ENCODE data around the gene USP25.
"Not testable (repeated sequence)": the region's sequence is repeated elsewhere in the genome, so short reads cannot be mapped to it uniquely, and the experiment has no call there.

Gene USP25

DNA sequence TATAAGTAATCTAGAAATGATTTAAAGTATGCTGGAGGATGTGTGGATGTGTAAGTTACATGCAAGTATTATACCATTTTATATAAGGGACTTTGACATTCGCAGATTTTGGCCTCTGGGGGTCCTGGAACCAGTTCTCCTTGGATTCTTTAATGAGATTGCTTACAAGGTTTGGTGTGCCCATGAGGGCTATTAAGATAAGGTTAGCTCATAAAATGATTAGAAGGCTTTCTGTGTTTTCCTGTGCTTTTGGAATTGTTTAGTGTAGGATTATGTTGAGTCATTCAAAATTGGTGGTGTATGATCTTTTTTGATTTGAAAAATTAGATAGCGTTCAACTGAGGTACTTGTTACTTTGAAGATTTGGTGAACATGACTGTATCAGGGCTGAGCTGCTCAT, 5.6 kb downstream of the USP25 start:
- CTCF ChIA-PET, result no interaction called here
- DNase-seq (ENCODE audit: extremely low spot score), result peak; percentile 59
- POLR2A ChIA-PET, result interaction anchor here (0.7 kb wide), 1 partner anchor 459 kb away, joined by 3 read pairs; no protein-coding TSS in a partner anchor
- no peak for TF ChIP-seq FOXK2 (IDR thresholded peaks at IDR 0.05)
- no peak for TF ChIP-seq FOXM1 (IDR thresholded peaks at IDR 0.05; ENCODE audit: borderline replicate concordance)
- TF ChIP-seq TARDBP (IDR thresholded peaks at IDR 0.05), result no peak
- no peak for TF ChIP-seq NFRKB (IDR thresholded peaks at IDR 0.05)
- no peak for TF ChIP-seq FOXA1 (IDR thresholded peaks at IDR 0.05)
- TF ChIP-seq ARNT (IDR thresholded peaks at IDR 0.05), result no peak
- TF ChIP-seq SUZ12 (IDR thresholded peaks at IDR 0.05), result no peak
- no peak for TF ChIP-seq HDGF (IDR thresholded peaks at IDR 0.05; ENCODE audit: borderline replicate concordance)
- TF ChIP-seq CTBP1 (IDR thresholded peaks at IDR 0.05; ENCODE audit: borderline replicate concordance), result no peak
- TF ChIP-seq ZNF384 (IDR thresholded peaks at IDR 0.05), result no peak
- TF ChIP-seq BHLHE40 (IDR thresholded peaks at IDR 0.05; ENCODE audit: borderline replicate concordance), result no peak
- no peak for TF ChIP-seq L3MBTL2 (conservative IDR thresholded peaks at IDR 0.05)
- TF ChIP-seq SP1 (IDR thresholded peaks at IDR 0.05), result no peak
- no peak for TF ChIP-seq ELF4 (IDR thresholded peaks at IDR 0.05)
- no peak for TF ChIP-seq LEF1 (IDR thresholded peaks at IDR 0.05; ENCODE audit: borderline replicate concordance)
- TF ChIP-seq, protein P1, sequence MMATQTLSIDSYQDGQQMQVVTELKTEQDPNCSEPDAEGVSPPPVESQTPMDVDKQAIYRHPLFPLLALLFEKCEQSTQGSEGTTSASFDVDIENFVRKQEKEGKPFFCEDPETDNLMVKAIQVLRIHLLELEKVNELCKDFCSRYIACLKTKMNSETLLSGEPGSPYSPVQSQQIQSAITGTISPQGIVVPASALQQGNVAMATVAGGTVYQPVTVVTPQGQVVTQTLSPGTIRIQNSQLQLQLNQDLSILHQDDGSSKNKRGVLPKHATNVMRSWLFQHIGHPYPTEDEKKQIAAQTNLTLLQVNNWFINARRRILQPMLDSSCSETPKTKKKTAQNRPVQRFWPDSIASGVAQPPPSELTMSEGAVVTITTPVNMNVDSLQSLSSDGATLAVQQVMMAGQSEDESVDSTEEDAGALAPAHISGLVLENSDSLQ (IDR thresholded peaks at IDR 0.05), result no peak

DNA sequence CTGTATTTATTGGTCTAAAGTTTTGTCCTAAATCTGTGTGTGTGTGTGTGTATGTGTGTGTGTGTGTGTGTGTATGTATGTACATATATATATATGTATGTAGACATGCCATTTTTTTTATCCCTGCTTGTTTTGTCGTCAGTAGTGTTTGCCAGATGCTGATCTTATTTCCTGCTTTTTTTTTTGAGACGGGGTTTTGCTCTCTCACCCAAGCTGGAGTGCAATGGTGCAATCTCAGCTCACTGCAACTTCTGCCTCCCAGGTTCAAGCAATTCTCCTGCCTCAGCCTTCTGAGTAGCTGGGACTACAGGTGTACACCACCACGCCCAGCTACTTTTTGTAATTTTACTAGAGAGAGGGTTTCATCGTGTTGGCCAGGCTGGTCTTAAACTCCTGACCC, 6.1 kb downstream of the USP25 start:
- DNase-seq (ENCODE audit: extremely low spot score); CTCF ChIA-PET: not testable (repeated sequence)
- POLR2A ChIA-PET, result interaction anchor here (0.7 kb wide), 1 partner anchor 459 kb away, joined by 3 read pairs; no protein-coding TSS in a partner anchor

DNA sequence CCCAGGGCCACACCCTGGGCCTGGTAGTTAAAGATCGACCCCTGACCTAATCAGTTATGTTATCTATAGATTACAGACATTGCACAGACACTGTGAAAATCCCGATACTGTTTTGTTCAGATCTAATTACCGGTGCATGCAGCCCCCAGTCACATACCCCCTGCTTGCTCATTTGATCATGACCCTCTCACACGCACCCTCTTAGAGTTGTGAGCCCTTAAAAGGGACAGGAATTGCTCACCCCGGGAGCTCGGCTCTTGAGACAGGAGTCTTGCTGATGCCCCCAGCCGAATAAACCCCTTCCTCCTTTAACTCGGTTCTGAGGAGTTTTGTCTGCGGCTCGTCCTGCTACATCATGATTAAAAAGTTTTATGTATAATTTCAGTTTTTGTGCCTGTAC, 9.0 kb downstream of the USP25 start:
- CTCF ChIA-PET; DNase-seq (ENCODE audit: extremely low spot score); POLR2A ChIA-PET: not testable (repeated sequence)

DNA sequence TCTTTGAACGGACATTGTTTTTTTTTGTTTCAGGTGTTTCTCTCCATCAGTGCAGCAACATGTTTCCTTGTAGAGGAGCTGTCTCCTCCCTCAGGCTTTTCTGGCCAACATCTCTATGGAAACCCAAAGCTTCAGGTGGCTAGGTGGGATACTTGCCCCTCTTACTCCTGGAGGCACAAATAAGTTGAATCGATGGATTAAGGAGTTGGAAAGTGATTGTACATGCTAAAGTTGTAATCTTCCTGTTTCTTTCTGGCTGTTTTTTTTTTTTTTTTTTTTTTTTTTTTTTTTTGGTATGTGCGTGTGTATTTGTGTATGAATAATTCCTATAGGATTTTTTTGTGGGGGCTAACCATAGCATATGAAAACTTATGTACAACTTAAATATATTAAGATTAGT, 10.6 kb downstream of the USP25 start:
- DNase-seq (ENCODE audit: extremely low spot score), result no peak
- ChIA-PET CTCF (no interaction called here), POLR2A (no interaction called here)
- no peak for TF ChIP-seq FOXM1 (IDR thresholded peaks at IDR 0.05; ENCODE audit: borderline replicate concordance)
- no peak for TF ChIP-seq BHLHE40 (IDR thresholded peaks at IDR 0.05; ENCODE audit: borderline replicate concordance)
- TF ChIP-seq FOXK2 (IDR thresholded peaks at IDR 0.05), result no peak
- TF ChIP-seq ELF4 (IDR thresholded peaks at IDR 0.05), result no peak
- TF ChIP-seq L3MBTL2 (conservative IDR thresholded peaks at IDR 0.05), result no peak
- TF ChIP-seq CTBP1 (IDR thresholded peaks at IDR 0.05; ENCODE audit: borderline replicate concordance), result no peak
- no peak for TF ChIP-seq SP1 (IDR thresholded peaks at IDR 0.05)
- TF ChIP-seq ZNF384 (IDR thresholded peaks at IDR 0.05), result peak; percentile 60; the same call in 1 of the 2 replicates

DNA sequence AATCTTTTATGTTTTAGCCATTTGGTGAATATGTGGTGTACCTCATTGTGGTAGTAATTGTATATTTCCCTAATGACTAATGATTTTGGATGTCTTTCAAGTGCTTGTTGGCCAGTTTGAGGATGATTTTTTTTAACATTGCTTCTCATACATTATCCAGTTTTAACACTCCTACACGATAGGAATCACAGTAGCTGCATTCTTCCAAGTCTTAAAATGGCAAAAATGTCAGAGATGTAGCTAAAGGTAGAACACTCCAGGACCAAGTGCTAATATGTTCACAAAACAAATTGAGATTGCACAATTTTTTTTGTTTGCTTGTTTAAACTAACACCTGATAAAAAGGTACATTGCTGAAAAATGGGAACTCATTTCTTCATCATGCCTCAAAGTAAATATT, 11.7 kb downstream of the USP25 start:
- POLR2A ChIA-PET, result no interaction called here

DNA sequence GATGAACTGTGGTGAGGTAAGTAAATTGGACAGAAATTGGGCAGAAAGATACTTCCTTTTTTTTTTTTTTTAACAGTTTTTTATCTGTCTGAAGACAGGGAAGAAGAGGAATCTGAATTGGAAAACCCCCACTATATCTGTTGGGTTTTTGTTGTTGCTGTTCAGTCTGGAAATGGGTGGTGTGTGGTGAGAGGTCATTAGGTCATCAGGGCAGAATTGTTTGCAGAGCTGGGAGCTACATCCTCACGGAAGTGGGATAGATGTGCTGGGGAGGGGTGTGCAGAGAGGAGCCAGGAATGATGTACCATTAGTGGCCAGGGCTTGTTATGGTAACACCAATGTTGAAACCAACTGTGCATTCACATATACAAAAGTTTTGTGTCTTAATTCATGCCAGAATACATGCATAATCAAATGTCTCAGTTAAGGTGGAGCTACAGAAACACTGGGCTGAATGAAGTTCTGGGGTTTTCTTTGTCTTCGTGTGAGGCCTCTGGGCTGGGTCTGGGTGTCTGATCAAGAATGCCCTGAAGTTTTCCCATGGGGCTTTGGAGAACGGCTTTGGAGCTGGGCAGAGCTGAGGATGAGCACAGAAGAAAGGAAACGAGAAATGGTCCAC, 12.4 kb downstream of the USP25 start:
- TF ChIP-seq SP1 (IDR thresholded peaks at IDR 0.05), result no peak
- no peak for TF ChIP-seq ZNF384 (IDR thresholded peaks at IDR 0.05)
- no peak for TF ChIP-seq ARNT (IDR thresholded peaks at IDR 0.05)
- TF ChIP-seq SUZ12 (IDR thresholded peaks at IDR 0.05), result no peak
- TF ChIP-seq BHLHE40 (IDR thresholded peaks at IDR 0.05; ENCODE audit: borderline replicate concordance), result no peak
- no peak for TF ChIP-seq ELF4 (IDR thresholded peaks at IDR 0.05)
- no peak for TF ChIP-seq NFRKB (IDR thresholded peaks at IDR 0.05)
- no peak for TF ChIP-seq FOXM1 (IDR thresholded peaks at IDR 0.05; ENCODE audit: borderline replicate concordance)
- TF ChIP-seq, protein P1 (IDR thresholded peaks at IDR 0.05), result no peak
- no peak for TF ChIP-seq CTBP1 (IDR thresholded peaks at IDR 0.05; ENCODE audit: borderline replicate concordance)
- ChIA-PET CTCF (interaction anchor here (0.5 kb wide), 1 partner anchor 452 kb away, joined by 3 read pairs; no protein-coding TSS in a partner anchor), POLR2A (no interaction called here)
- no peak for DNase-seq (ENCODE audit: extremely low spot score)

More for the DNA sequence above, 11.7 kb downstream of the USP25 start:
- CTCF ChIA-PET, result no interaction called here
- TF ChIP-seq SP1 (IDR thresholded peaks at IDR 0.05), result no peak
- no peak for TF ChIP-seq FOXK2 (IDR thresholded peaks at IDR 0.05)
- TF ChIP-seq FOXA1 (IDR thresholded peaks at IDR 0.05), result no peak
- no peak for TF ChIP-seq NFRKB (IDR thresholded peaks at IDR 0.05)
- no peak for TF ChIP-seq ELF4 (IDR thresholded peaks at IDR 0.05)
- no peak for TF ChIP-seq LEF1 (IDR thresholded peaks at IDR 0.05; ENCODE audit: borderline replicate concordance)
- TF ChIP-seq HDGF (IDR thresholded peaks at IDR 0.05; ENCODE audit: borderline replicate concordance), result no peak
- no peak for TF ChIP-seq FOXM1 (IDR thresholded peaks at IDR 0.05; ENCODE audit: borderline replicate concordance)
- TF ChIP-seq ZNF384 (IDR thresholded peaks at IDR 0.05), result no peak
- TF ChIP-seq, protein P1 (IDR thresholded peaks at IDR 0.05), result no peak
- no peak for TF ChIP-seq BHLHE40 (IDR thresholded peaks at IDR 0.05; ENCODE audit: borderline replicate concordance)
- TF ChIP-seq L3MBTL2 (conservative IDR thresholded peaks at IDR 0.05), result no peak
- TF ChIP-seq CTBP1 (IDR thresholded peaks at IDR 0.05; ENCODE audit: borderline replicate concordance), result no peak
- TF ChIP-seq TARDBP (IDR thresholded peaks at IDR 0.05), result no peak
- no peak for TF ChIP-seq SUZ12 (IDR thresholded peaks at IDR 0.05)
- TF ChIP-seq ARNT (IDR thresholded peaks at IDR 0.05), result no peak
- DNase-seq (ENCODE audit: extremely low spot score), result no peak

DNA sequence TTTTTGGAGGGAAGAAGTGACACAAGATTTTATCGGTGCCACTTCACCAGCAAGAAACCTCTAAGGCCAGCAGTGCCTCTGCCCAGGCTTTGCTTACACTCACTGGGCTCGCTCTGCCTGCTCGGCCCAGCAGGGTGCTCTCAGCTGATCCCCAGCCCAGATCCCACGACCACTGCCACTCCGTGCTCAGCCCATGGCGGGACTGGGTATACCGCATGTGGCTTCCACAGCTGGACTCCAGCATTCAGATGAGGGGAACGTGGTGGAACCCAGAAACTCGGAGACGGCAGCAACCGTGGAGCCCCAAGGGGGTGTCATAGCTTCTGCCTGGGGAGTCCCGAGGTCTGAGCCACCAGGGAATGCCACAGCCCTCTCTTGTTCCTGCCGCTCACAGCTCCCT, 12.9 kb downstream of the USP25 start:
- TF ChIP-seq, protein P1 (IDR thresholded peaks at IDR 0.05), result no peak
- no peak for TF ChIP-seq CTBP1 (IDR thresholded peaks at IDR 0.05; ENCODE audit: borderline replicate concordance)
- no peak for TF ChIP-seq NFRKB (IDR thresholded peaks at IDR 0.05)
- CTCF ChIA-PET, result interaction anchor here (0.5 kb wide), 1 partner anchor 451 kb away, joined by 3 read pairs; no protein-coding TSS in a partner anchor
- no peak for DNase-seq (ENCODE audit: extremely low spot score)
- POLR2A ChIA-PET, result no interaction called here

Data from HEK293T (cell line).